IPS DF 6.9 (cell line): ENCODE data around the gene ZNF786.

Experiments
- DNase-seq: peaks from one replicate; pipeline ENCODE4 v3.0.0-alpha.2; 2013; ENCODE audit warnings: low read depth, low spot score
- H3K27ac ChIP-seq: one replicate; pipeline ENCODE4 v1.5.1; 2013; ENCODE audit warnings: low read length, control low read depth
- H3K27me3 ChIP-seq: 2 replicates; pipeline ENCODE4 v1.6.1; 2013; ENCODE audit warnings: mild to moderate bottlenecking, low read length; ENCODE audit not compliant: control insufficient read depth, insufficient read depth
- H3K36me3 ChIP-seq: 2 replicates; pipeline ENCODE4 v1.6.1; 2013; ENCODE audit warnings: low read length; ENCODE audit not compliant: control insufficient read depth, insufficient read depth
- H3K4me1 ChIP-seq: 2 replicates; pipeline ENCODE4 v1.6.1; 2013; ENCODE audit warnings: low read length; ENCODE audit not compliant: control insufficient read depth, insufficient read depth
- H3K4me3 ChIP-seq: 2 replicates; pipeline ENCODE4 v1.5.1; 2013; ENCODE audit warnings: mild to moderate bottlenecking, low read length
- H3K9me3 ChIP-seq: 2 replicates; pipeline ENCODE4 v1.6.1; 2013; ENCODE audit warnings: low read length, inconsistent platforms; ENCODE audit not compliant: control insufficient read depth, insufficient read depth
- WGBS: extraction: QIAGEN DNeasy Blood & Tissue Kit; methylation state at CpG from one replicate; pipeline ENCODE4 v1.1.7; 2013; ENCODE audit warnings: mixed read lengths, missing lambda C conversion rate; ENCODE audit not compliant: insufficient read length, insufficient coverage; 5-methylcytosine and 5-hydroxymethylcytosine counted together

The ZNF786 gene

DNA sequence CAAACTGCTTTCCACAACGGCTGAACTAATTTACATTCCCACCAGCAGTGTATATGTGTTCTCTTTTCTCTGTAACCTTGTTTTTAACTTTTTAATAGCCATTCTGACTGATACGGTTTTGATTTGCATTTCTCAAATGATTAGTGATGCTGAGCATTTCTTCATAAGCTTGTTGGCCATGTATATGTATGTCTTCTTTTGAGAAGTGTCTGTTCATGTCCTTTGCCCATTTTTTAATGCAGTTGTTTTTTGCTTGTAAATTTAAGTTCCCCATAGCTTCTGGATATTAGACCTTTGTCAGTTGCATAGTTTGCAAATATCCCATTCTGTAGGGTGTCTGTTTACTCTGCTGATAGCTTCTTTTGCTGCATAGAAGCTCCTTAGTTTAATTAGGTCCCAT lies 6.1 kb downstream of the ZNF786 start:
- Histone ChIP-seq H3K36me3 (no peaks in the 10 kb centered on the region; the same call in 1 of the 2 replicates), H3K27ac (no peak overlapping the region), H3K4me3 (no peak overlapping the region), H3K4me1 (no peaks in the 10 kb centered on the region), H3K9me3 (no peaks in the 10 kb centered on the region), H3K27me3 (no peaks in the 10 kb centered on the region)
- no peak for DNase-seq
- no CpG with 5 or more reads among the region's 2 CpGs for WGBS

DNA sequence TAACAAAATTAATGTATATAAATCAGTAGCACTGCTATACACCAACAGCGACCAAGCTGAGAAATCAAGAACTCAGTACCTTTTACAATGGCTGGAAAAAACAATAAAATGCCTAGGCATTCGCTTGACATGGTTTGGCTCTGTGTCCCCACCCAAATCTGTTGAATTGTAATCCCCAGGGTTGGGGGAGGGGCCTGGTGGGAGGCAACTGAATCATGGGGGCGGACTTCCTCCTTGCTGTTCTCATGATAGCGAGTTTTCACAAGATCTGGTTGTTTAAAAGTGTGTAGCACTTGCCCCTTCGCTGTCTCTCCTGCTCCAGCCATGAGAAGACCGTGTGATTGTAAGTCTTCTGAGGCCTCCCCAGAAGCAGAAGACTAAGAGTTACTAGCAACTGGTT lies 8.6 kb downstream of the ZNF786 start:
- Histone ChIP-seq H3K4me1 (no peaks in the 10 kb centered on the region), H3K9me3 (no peaks in the 10 kb centered on the region), H3K36me3 (no peaks in the 10 kb centered on the region; the same call in 1 of the 2 replicates), H3K27ac (no peak overlapping the region), H3K27me3 (no peaks in the 10 kb centered on the region), H3K4me3 (no peak overlapping the region)
- WGBS = no CpG with 5 or more reads among the region's 6 CpGs
- no peak for DNase-seq

DNA sequence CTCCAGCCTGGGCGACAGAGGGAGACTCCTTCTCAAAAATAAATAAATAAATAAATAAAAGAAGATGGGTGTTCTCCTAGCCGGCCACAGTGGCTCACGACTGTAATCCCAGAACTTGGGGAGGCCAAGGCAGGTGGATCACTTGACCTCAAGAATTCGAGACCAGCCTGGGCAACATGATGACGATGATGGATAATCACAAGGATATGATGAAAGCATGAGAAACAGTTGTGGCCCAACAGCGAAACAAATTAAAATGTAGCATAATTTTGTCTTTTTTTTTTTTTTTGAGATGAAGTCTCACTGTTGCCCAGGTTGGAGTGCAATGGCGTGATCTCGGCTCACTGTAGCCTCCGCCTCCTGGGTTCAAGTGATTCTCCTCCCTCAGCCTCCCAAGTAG lies 12.9 kb downstream of the ZNF786 start:
- H3K27me3 ChIP-seq = no peaks in the 10 kb centered on the region
- H3K27ac ChIP-seq = no peak overlapping the region
- no peak for DNase-seq
- H3K4me3 ChIP-seq = no peak overlapping the region
- H3K9me3 ChIP-seq = no peaks in the 10 kb centered on the region
- no CpG with 5 or more reads among the region's 9 CpGs for WGBS
- peaks cover 3% of the 10 kb centered on the region; the same call in 1 of the 2 replicates for H3K36me3 ChIP-seq
- H3K4me1 ChIP-seq = no peaks in the 10 kb centered on the region

DNA sequence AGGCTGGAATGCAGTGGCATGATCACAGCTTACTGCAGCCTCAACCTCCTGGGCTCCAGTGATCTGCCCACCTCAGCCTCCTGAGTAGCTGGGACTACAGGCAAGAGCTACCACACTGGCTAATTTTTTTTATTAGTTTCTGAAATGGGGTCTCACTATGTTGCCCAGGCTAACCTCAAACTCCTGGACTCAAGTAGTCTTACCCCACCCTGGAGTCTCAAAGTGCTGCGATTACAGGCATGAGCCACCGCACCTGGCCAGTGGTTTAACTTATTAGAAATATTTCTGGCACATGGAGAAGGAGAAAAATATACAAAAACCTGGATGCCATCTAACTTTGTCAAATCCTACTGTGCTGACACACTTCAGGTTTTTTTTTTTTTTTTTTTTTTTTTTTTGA lies 15.2 kb downstream of the ZNF786 start:
- WGBS = no CpG with 5 or more reads among the region's 2 CpGs
- DNase-seq = no peak
- H3K4me3 ChIP-seq = no peak overlapping the region
- peaks cover 16% of the 10 kb centered on the region for H3K36me3 ChIP-seq
- H3K27ac ChIP-seq = no peak overlapping the region
- no peaks in the 10 kb centered on the region for H3K4me1 ChIP-seq
- H3K27me3 ChIP-seq = no peaks in the 10 kb centered on the region
- no peaks in the 10 kb centered on the region for H3K9me3 ChIP-seq

DNA sequence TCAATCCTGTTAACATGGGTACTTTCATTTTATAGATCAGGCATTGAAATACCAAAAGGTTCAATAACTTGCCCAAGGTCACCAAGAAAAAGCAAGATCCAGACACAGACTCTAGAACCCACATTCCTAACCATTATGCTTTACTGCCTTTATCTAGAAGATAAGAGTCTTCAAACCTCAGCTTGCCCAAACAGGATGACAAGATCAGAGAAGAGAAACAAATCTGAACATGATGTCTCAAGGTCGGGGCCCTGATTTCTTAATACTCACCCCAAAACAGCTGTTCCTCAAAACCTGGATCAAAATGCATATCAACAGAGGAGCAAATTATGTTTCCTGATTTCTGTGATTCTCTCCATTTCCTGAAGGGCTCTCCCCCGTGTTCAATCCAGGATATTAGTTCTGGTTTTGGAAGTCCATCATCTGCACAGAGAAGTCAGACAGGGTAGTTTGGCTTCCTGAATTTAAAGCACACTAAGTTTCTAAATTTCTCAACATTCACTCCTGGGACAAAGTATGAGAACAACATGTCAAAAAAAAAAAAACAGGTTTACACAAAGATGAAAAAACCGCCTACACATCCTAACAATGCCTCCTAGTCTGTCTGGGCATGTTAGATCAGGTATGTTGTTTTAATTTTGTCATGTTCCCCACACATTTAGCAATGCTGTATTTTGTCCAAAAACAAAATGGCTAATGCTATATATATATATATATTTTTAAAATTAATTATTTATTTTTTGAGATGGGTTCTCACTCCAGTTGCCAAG lies 16.2 kb downstream of the ZNF786 start:
- Histone ChIP-seq H3K4me1 (no peaks in the 10 kb centered on the region), H3K36me3 (peaks cover 18% of the 10 kb centered on the region), H3K27me3 (no peaks in the 10 kb centered on the region), H3K4me3 (no peak overlapping the region), H3K9me3 (no peaks in the 10 kb centered on the region), H3K27ac (no peak overlapping the region)
- WGBS = no CpG with 5 or more reads among the region's 3 CpGs
- DNase-seq = no peak

DNA sequence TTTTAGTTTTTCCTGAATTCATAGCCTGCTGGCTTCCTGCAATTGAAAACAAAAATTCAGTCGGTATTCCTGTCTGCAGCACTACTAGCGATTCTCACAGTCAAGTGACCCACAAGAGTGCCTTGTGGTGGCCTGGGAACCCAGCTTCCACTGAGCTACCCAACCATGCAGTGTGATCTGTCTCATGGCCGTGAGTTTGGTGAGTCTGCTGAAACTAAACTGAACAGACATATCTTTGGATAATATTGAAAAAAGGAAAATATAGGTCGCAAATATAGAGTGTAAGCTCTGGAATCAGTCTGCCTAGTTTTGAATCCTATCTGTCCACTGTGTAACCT lies 18.1 kb downstream of the ZNF786 start:
- no CpG with 5 or more reads among the region's 4 CpGs for WGBS
- no peak overlapping the region for H3K4me3 ChIP-seq
- no peak for DNase-seq
- no peaks in the 10 kb centered on the region for H3K4me1 ChIP-seq
- peaks cover 18% of the 10 kb centered on the region for H3K36me3 ChIP-seq
- no peaks in the 10 kb centered on the region for H3K27me3 ChIP-seq
- no peaks in the 10 kb centered on the region for H3K9me3 ChIP-seq
- H3K27ac ChIP-seq = no peak overlapping the region

DNA sequence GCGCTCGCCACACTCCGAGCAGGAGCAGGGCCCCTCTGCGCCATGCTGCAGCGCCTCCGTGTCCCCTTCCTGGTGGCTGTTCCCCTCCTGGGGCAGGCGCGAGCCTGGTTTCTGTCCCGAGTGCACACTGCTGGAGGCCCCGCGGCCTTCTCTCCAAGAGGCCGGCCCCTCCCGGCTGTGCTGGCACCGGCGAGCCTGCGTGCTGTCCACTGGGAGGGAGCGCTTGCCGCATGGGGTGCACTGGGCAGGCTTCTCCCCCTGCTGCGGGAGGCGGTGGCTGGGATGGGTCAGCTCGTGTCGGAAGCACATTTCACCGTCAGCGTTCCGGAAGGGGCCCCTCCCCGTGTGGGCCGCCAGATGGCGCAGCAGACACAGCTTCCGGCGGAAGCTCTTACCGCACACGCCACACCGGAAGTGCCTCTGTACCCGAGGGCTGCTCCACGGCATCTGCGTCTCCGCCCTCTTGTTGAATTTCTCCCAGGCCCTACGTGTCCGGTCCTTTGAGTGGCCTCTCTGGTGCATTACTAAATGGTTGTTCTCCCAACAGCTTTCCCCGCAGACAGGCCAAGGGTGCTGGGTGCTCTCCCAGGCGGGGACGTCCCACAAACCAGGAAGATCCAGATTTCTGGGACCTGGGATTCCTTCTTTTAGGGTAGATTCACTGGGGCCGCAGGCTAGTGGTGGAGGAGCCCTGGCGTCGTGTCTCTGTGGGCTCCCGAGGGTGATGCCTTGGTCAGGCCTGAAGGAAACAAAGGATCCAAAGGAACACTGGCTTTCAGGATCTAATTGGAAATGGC lies 18.7 kb downstream of the ZNF786 start:
- Histone ChIP-seq H3K36me3 (peaks cover 18% of the 10 kb centered on the region), H3K9me3 (no peaks in the 10 kb centered on the region), H3K4me3 (no peak overlapping the region), H3K4me1 (no peaks in the 10 kb centered on the region), H3K27ac (no peak overlapping the region), H3K27me3 (no peaks in the 10 kb centered on the region)
- peak; percentile 83 for DNase-seq
- no CpG with 5 or more reads among the region's 46 CpGs for whole genome bisulfite sequencing

DNA sequence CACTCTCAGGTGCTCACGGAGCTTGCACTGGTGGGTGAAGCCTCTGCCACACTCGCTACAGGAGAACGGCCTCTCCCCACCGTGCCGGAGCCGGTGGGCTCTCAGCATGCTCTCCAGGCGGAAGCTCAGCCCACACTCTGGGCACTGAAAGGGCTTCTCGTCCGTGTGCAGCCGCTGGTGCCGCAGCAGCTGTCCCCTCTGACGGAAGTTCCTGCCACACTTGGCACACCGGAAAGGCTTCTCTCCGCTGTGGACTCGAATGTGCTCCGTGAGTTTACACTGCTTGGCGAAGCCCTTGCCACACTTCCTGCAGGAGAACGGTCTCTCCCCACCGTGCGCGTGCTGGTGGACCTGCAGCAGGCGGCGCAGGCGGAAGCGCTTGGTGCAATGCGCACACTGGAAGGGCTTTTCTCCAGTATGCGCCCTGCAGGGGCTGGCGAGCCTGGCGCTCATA lies 19.3 kb downstream of the ZNF786 start:
- Histone ChIP-seq H3K27me3 (no peaks in the 10 kb centered on the region), H3K4me3 (no peak overlapping the region), H3K27ac (no peak overlapping the region), H3K4me1 (no peaks in the 10 kb centered on the region), H3K9me3 (no peaks in the 10 kb centered on the region), H3K36me3 (peaks cover 18% of the 10 kb centered on the region)
- DNase-seq = no peak
- WGBS = no CpG with 5 or more reads among the region's 29 CpGs

DNA sequence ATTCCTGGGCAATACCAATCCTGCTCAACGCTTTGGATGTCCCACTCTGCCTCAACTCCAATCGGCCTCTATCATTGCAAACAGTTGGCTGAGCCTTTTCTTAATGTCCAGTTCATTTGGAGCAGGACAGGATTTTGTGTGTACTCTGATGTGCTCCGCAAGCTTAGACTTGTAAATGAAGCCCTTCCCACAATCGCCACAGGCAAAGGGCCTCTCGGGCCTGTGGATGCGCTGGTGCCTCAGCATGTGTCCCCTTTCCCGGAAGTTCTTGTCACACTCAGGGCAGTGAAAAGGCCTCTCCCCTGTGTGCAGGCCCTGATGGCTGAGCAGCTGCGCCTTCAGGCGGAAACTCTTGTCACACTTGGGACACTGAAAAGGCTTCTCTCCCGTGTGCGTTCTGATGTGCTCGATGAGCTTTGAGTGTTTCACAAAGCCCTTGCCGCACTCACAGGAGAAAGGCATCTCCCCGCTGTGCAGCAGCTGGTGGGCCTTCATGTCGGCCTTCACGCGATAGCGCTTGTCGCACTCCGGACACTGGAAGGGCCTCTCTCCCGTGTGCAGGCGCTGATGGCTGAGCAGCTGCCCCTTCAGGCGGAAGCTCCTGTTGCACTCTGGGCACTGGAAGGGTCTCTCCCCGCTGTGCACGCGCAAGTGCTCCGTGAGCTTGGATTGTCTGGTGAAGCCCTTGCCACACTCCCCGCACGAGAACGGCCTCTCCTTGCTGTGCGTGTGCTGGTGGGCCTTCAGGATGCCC lies 20.0 kb downstream of the ZNF786 start:
- H3K4me1 ChIP-seq = no peaks in the 10 kb centered on the region
- H3K27me3 ChIP-seq = no peaks in the 10 kb centered on the region
- no peak for DNase-seq
- H3K9me3 ChIP-seq = no peaks in the 10 kb centered on the region
- no peak overlapping the region for H3K4me3 ChIP-seq
- H3K27ac ChIP-seq = no peak overlapping the region
- peaks cover 18% of the 10 kb centered on the region for H3K36me3 ChIP-seq
- WGBS = no CpG with 5 or more reads among the region's 31 CpGs

DNA sequence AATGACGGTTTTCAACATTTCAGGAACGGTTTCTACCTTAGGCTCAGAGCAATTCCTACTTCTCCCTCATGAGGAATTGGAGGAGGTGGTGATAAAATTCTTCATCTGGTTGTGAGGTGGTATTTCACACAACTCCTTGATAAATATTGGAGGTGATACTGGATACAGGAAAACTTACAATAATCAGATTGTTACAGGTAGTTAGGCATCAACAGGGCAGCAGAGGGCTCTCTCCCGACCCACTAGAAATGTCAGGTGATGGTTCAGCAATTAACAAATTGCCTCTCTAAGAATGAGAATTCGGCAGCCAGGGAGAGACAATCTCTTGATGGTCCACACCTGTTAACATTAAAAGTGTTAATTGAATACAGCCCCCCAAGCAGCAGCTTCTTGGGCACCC lies 22.6 kb downstream of the ZNF786 start:
- H3K27ac ChIP-seq = no peak overlapping the region
- no peaks in the 10 kb centered on the region for H3K9me3 ChIP-seq
- H3K4me3 ChIP-seq = no peak overlapping the region
- no CpG with 5 or more reads among the region's 4 CpGs for WGBS
- H3K27me3 ChIP-seq = no peaks in the 10 kb centered on the region
- H3K4me1 ChIP-seq = no peaks in the 10 kb centered on the region
- peaks cover 15% of the 10 kb centered on the region for H3K36me3 ChIP-seq
- no peak for DNase-seq
